HG02870 (cell line): ENCODE measurements around the gene PLA2G2D.

ENCODE experiments used
- ATAC-seq: cut with Tn5 transposase; IDR thresholded peaks from one replicate; pipeline ENCODE4 v1.9.1; 2021; ENCODE audit warnings: mild to moderate bottlenecking, moderate library complexity; ENCODE audit not compliant: unreplicated experiment

Gene PLA2G2D

DNA sequence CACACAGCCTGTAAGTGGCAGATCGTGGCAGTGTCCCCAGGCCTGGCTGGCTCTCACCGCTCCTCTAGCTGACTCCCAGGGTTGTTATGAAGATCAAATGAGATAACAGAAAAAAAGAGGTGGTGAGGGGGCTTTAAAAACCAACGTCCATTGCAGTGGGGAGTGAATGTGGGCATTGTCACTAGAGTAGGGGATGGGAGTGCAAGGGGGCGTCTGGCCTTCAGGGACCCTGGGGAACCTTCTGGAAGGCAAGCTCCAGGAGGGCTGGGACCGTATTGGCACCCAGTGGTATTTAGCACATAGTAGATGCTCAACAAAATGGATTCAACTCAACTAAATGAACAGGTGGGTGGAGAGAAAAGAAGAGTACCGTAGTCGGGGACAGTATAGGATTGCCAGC is 3.4 kb downstream of the PLA2G2D start:
- no peak for ATAC-seq

DNA sequence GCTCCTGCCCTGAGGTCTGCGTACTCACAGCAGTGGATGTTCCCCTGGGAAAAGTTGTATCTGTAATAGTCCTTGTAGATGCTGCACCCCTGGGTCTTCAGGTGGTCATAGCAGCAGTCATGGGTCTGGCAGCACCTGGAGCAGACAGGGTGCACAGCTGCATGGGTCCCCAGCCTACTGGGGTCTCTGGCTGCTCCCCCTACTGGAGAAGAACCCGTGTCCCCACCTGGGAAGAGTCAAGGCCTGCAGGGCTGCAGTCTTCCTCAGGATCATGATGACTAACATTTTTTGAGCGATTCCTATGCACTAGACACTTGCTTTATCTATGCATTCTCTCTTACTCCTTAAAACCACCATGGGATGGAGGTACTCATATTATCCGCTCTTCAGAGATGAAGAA is 3.9 kb downstream of the PLA2G2D start:
- no peak for ATAC-seq

DNA sequence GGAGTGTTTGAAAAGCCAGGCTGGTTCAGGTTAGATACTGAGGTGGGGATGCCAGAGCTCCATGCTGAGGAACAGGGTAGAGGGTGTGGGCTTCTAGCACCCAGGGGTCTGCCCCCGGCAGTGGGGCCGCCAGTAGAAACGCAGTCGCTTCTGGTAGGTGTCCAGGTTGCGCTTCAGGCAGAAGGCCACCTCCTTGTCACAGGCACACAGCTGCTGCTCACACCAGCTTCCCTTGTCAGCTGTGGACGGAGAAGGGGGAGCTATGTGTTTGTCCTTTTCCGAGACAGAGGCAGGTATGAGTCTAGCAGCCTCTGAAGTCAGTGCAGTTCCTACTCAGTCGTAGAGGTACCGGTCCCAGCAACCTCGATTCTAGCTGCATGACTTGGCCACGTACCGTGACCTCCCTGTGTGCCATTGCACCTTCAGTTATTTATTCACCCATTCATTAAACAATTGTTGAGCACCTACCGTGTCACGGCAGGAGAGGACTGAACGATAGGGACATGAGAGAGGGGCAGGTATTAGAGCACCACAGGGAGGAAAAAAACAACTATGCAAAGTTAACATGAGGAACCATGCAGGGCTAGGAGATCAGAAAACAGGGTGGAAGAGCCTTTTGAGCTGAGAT is 5.2 kb downstream of the PLA2G2D start:
- ATAC-seq, result no peak

DNA sequence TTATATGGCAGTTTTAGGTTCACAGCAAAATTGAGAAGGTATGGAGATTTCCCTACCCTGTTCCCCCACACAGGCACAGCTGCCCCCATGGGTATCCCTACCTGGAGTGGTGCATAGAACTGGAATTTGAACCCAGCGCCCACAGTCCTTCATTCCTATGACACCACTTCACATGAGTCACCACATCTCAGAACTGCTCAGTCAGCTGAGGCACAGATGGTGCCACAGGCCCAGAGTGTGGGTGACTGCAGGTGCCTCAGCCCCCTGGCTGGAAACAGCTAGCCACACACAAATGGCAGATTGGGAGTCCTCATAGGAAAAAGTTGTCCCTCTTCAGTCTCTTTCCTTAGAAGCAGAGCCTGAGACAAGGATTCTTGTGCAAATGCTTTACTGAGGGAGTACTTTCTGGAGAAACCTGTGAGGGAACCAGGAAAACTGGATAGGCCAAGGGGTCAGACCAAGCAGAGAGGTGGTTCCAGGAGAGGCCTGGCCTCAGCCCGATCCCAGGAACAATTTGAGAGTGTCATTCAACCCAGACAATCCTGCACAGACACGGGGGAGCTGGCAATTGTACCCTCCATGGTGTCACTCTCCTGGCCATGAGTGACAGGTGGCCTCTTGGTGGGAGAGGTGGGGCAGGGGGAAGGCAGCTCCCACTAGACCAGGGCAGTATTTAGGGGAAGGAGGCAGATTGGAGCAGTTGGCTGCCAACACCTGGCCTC is 6.9 kb downstream of the PLA2G2D start:
- no peak for ATAC-seq

DNA sequence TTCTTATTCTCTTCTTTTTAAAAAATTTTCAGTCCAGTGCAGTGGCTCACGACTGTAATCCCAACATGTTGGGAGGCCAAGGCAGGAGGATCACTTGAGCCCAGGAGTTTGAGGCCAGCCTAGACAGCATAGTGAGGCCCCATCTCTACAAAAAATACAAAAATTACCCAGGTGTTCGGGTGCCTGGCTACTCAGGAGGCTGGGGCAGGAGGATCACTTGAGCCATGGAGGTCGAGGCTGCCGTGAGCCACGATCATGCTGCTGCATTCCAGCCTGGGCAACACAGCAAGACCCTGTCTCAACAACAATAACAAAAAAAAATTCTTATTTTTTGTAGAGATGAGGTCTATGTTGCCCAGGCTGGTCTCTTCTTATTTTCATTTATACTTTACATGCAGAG is 7.9 kb downstream of the PLA2G2D start:
- no peak for ATAC-seq

DNA sequence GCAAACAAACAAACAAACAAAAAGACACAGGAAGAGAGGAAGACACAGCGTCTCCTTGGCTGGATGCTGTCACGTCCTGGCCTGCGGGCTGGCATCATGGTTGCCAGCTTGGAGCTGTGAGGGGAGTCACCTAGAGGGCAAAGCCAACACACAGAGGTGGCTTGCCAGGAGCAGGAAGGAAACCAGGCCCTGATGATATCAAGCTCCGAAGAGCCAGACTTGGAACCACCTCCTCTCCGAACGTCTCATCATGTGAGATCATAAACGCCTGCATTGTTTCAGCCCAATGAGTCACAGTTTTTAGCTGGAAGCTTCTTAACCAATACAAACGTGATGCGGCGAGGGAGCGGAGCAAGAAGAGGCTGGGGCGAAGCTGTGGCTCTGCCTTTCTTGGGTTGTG is 8.7 kb downstream of the PLA2G2D start:
- no peak for ATAC-seq

DNA sequence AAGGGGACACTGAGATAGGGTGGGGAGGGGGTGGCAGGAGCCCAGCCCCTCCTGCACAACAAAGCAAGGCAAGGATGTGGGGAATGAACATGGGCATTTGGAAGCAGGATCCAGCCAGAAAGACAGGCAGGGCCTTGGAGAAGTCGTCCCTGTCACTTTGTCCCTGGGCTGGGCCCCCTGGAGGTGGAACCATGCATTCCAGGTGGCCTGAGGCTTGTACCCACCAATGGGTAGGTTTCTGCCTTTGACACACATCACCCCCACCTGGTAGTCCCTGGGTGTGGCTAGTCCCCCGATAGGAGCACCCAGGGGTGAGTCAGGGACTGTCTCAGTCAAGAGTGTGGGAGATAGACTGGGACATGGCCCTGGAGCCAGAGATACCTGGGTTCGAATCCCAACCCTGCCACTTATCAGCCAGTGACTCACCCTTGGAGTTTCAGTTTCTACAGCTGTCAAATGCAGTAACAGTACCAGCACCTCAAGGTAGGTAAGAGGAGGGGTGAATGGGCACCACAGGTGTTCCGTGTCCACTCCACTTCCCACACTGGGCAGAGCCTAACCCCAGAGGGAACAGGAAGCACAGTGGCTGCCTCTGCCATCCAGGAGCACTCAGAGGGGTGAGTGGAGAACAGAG is 10.0 kb downstream of the PLA2G2D start:
- ATAC-seq, result no peak

DNA sequence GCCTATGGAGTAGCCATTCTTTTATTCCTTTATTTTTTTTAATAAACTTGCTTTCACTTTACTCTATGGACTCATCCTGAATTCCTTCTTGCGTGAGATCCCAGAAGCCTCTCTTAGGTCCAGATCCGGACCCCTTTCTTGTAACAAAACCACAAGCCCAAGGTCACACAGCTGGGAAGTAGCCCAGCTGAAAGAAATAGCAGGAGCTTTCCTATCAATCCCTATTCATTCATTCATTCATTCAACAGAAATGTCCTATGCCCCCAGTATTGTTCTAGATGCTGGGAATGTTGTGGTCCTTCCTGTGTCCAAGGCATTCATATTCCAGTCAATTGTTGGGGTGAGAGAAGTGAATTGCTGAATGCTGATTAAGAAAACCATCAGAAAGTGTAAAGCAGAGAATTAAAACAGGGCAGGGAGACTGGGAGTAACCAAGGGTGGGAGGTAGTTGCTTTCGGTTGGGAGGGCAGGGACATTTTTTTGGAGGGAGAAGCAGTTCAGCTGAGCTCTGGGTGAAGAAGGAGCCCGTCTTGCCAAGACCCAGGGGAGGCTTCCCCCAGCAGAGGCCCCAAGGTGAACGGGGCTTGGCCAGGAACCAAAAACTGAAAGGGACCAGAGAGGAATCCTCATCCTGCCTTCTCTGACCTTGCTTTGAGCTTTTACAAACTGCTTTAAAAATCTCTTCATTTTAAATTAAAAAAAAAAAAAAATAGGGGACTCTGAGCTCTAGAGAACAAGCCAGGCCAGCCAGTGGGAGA is 10.8 kb downstream of the PLA2G2D start:
- no peak for ATAC-seq

DNA sequence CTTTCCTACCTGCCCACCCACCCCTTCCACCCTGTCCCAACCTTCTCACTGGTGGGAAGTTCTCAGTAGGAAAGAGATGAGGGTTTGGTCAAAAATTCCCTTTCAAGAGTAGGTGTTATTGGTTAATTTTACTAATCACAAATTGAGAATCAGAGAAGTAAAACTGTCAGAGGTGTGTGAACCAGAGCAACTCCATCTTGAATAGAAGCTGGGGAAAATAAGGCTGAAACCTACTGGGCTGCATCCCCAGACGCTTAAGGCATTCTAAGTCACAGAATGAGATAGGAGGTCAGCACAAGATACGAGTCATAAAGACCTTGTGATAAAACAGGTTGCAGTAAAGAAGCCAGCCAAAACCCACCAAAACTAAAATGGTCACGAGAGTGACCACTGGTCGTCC is 11.5 kb downstream of the PLA2G2D start:
- ATAC-seq, result no peak

DNA sequence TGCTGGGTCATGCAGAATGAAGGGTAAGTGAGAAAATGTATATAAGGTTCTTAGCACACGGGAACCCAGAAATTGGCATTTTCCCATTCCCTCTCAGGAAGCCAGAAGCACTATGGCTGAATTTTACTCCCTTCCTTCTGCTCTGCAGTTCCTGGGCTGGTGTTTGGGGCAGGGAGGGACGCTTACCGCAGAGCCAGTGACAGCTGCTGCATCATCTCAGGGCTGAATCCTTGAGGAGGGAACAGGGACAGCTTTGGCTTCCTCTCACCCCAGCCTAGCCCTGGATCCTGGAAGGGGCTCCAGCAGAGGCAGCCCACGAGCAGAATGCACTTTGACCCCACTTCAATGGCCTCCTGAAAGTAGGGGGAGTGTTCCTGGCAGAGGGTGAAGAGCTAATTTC is 12.0 kb downstream of the PLA2G2D start:
- no peak for ATAC-seq

DNA sequence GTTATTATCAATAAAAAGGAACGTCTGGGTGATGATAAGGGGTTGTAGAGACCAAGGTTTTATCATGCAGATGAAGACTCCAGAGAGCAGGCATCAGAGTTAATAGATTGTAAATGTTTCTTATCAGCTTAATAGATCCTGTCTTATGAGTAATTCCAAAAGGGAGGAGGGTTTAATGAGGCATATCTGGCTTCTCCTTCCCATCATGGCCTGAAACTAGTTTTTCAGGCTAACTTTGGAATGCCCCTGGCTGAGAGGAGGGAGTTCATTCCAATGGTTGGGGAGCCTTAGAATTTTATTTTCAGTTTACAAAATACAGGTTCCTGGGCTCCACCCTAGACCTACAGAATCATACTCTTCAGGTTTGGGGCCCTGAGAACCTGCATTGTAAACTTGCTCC is 13.5 kb downstream of the PLA2G2D start:
- no peak for ATAC-seq

DNA sequence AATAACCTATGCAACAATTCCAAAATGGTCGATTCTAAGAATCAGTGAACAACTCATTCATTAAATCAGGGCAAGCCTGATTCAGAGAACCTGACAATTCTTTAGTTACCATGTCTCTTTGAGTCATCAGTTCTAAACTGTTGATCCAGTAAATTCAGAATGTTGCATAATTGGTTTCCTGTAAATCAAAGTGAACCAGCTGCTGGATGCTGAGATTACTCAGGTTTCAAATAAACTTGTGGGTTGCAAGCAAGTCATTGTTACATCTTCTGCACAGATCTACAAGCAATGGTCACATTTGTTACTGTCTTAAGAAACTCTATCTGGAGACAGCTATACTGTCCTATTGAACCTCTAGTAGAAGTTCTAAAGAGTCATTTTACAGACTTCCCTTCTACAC is 16.5 kb downstream of the PLA2G2D start:
- ATAC-seq, result no peak

DNA sequence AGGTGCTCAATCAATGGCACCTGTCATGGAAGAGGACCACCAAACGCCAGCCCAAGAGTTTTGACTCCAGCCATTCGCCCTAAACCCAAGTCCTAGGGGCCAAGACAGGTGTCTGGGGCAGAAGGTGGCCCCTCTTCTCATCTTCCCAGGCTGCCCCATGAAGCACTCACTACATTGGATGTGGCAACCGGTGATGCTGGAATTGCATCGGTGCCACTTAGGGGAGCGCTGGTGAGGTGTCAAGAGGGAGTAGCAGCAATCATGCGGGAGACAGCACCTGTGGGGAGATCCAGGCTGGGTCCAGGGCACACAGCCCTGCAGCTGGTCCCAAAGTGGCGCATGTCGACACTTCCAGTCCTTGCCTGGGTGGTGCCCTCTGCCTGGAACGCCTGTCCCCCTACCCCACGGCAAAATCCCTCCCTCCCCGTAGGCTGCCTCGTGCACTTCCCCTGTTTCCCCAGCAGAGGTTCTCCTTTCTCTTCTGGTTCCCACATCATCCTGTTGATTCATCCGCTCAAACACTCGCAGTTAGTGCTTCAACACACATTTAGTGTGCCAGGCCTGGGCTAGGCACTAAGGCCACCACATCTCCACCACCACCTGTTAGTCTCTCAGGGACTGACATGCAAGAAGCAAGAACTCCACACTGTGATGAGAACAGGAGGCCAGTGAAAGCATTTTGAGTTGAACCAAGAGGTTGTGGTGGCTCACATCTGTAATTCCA is 18.5 kb downstream of the PLA2G2D start:
- ATAC-seq, result no peak

DNA sequence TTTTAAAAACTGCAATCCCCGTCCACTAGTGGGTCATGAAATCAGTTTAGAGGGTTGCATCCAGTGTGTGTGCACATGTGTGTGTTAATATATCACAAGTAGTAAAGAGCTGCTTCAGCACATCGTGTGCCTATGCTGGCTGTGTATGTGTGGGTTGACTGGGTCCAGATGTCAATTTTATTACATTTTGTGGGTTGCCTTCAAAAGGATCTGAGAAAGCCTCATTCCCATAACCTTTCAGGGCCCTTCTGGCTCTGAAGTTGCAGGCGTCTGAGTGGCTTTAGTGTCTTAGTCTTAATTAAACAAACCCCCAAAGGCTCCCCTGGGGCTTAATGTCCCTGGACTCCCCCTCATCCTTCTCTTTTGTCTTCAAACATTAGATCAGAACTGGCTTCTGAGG is 19.8 kb downstream of the PLA2G2D start:
- no peak for ATAC-seq

DNA sequence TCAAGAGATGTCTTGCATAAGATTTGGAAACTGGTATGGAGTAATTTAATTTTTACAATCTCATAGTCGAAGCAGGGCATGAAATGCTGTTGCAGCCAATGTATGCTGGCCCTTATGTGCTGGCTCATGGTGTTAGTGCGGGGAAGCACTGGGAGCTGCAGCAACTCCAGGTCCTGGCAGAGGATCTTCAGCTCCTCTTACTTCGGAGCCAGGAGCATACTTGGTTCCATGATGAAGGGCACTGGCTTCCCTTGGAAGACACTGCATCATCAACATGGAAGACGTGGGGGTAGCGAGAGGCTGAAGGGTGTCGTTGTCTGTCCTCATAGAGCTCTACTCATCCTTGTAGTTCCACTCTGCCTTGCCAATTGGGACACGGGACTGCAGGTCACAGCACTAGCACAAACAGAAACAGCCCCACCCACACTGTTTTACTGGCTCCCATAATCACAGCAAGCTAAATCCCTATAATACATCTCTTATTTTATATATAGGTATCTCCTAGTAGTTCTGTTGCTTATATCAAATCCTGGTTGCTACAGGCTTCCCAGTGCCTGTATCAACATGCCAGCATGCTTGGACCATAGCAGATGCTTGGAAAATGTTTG is 22.4 kb downstream of the PLA2G2D start:
- no peak for ATAC-seq

DNA sequence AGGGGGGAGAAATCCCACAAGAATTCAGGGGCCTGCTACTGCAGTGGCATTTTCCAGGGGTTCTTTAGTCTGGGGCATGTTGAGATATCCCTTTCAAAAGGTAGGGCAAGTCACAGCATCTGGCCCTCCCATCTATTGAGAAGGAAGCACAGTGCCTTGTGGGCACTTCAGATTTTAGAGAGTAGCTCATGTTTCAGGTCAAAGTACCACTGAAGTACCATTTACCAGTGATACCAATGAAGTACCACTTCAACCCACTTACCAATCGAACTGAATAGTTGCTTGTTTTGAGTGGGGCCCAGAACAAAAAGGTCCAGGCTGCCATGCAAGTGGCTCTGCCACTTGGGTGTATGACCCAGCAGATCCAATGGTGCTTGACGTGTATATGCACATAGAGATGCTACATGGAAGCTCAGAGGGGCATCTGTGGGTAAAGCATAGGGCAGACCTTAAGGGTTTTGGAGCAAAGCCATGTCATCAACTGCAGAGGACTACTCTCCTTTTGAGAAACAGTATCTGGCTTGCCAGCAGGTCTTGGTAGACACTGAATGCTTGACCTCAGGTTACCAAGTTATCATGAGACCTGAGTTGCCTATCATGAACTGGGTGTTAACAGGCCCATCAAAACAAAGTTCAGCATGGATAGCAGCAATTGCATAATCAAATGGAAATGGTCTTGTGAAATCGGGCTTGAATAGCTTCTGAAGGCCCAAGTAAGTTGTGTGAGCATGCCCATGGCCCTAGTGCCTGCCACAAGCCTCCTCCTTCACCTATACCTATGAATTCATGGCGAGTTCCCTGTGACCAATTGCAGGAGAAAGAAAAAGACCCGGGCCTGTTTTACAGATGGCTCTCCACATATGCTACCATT is 23.5 kb downstream of the PLA2G2D start:
- ATAC-seq, result no peak

DNA sequence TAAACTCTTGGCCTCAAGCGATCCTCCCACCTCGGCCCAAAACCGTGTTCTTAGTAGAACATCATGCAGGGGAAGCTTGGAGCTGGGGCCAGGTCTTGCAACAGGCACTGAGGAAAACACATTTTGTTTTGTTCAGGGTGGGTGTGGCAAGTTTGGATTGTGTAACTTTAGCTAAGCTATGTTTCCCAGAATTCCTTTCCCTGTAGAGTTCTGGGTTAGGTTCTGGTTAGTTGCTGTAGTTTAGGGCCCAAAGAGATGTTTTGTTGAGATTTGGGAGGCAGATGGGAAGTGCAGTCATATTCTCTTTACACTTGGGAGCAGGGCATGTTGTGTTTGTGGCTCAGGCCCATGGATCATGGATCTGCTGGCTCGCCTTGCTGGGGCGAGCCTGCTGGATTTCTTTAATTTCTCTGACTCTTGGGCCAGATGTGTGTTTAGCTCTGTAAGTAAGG is 25.4 kb downstream of the PLA2G2D start:
- ATAC-seq, result no peak

DNA sequence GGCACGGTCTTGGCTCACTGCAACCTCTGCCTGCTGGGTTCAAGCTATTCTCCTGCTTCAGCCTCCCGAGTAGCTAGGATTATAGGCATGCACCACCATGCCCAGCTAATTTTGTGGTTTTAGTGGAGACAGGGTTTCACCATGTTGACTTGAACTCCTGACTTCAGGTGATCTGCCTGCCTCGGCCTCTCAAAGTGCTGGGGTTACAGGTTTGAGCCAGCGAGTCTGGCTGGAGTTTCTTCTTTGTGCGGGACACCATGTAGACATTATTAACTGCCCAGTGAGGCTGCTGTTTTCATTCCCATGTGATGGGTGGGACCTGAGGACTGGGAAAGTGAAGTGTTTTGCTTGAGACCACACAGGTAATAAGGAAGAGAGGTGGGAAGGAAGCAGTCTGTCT is 26.0 kb downstream of the PLA2G2D start:
- no peak for ATAC-seq

DNA sequence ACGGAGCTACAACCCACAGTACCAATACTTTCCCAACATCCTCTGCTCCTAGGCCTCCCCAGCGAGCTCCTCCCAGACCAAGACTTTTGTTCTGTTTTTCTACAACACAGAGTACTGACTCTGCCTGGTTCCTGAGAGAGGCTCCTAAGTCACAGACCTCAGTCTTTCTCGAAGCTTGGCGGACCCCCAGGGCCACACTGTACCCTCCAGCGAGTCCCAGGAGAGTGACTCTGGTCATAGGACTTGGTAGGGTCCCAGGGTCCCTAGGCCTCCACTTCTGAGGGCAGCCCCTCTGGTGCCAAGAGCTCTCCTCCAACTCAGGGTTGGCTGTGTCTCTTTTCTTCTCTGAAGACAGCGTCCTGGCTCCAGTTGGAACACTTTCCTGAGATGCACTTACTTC is 28.7 kb downstream of the PLA2G2D start:
- no peak for ATAC-seq

DNA sequence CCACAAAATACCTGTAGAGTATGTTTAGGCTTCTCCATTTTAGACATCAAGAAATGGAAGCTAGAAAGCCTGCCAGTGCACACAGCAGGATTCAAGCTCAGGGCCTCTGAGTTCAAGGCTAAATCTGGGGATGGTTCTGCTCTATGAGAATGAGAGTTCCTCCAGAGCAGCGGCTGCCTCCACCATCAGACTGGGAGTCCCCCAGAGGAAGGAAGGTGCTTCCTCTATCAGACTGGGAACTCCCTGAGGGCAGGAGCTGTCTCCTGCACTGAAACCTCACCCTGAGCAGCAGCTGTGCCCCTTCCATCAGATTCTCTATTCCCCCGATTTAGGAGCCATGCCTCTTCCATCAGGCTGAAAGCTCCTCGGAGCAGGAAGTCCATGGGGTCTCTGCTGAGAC is 29.2 kb downstream of the PLA2G2D start:
- no peak for ATAC-seq
